HFF-Myc (cell line): ENCODE measurements around the gene PRKN.

Experiments
- DNase-seq: peaks from one replicate; pipeline ENCODE4 v3.0.0-alpha.2; 2011; ENCODE audit warnings: low read depth; ENCODE audit errors: extremely low read depth
- H3K4me3 ChIP-seq: replicated peaks from 2 replicates; pipeline ENCODE4 v1.5.1; 2011; ENCODE audit warnings: low read depth, mild to moderate bottlenecking, control low read depth, low read length
- CTCF ChIP-seq: IDR thresholded peaks from 2 replicates; pipeline ENCODE4 v1.5.1; 2012; ENCODE audit warnings: mild to moderate bottlenecking, low read depth, low read length, control low read depth; ENCODE audit errors: missing control alignments

PRKN gene

GRCh38 chr6:162379757-162380409, 347.7 kb downstream of the PRKN start:
- no peak for DNase-seq
- no peak for TF ChIP-seq CTCF
- no peak overlapping the region for H3K4me3 ChIP-seq

GRCh38 chr6:162377735-162378134, 349.8 kb downstream of the PRKN start:
- TF ChIP-seq CTCF, result no peak
- H3K4me3 ChIP-seq, result no peak overlapping the region
- DNase-seq, result no peak

- no peak for TF ChIP-seq CTCF
- no peak overlapping the region for H3K4me3 ChIP-seq
- no peak for DNase-seq
Observed at GRCh38 chr6:162373868-162374267, 353.7 kb downstream of the PRKN start.

GRCh38 chr6:162373192-162373591, 354.4 kb downstream of the PRKN start:
- no peak overlapping the region for H3K4me3 ChIP-seq
- DNase-seq, result no peak
- no peak for TF ChIP-seq CTCF

GRCh38 chr6:162372106-162372505, 355.5 kb downstream of the PRKN start:
- TF ChIP-seq CTCF, result no peak
- no peak overlapping the region for H3K4me3 ChIP-seq
- no peak for DNase-seq

GRCh38 chr6:162371121-162371520, 356.4 kb downstream of the PRKN start:
- no peak for DNase-seq
- no peak for TF ChIP-seq CTCF
- H3K4me3 ChIP-seq, result no peak overlapping the region

- no peak overlapping the region for H3K4me3 ChIP-seq
- no peak for TF ChIP-seq CTCF
- no peak for DNase-seq
Observed at GRCh38 chr6:162369091-162369490, 358.5 kb downstream of the PRKN start.
